GM10847 (cell line): ENCODE measurements around the gene EIF5B.

Source experiments
- POLR2A ChIP-seq: IDR thresholded peaks from 2 replicates; pipeline ENCODE4 v1.6.1; 2011; ENCODE audit not compliant: insufficient read length; ENCODE audit errors: extremely low read depth

The EIF5B gene

DNA sequence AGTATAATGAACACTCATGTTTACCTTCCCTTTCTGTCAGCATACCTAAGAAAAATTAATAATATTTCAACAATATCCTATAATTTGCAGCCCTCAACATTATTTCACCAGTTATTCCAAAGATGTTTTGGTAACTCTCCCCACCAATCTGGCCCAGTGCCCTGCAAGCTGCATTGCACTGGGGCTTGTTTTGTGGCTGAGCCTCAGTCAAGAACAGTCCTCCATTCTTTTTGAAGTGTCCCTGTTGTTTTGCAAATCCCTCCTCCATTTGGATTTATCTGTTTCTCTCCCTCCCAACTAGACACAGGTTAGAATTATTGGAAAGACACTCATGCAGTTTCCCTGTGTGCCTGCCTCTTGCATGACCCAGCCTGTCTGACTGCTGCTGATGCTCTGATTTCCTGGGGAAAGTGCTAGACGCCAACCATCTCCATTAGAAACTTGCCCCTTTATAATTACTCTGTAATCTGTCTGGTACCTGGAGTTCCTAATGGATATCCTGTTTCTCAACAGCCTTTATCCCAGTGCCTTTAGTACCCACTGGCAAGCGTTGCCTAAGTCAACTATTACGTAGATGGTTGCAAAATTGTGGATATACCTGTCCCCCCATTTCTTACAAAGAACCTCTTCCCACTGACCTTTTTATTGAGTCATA is 60.2 kb downstream of the EIF5B start:
- no peak for TF ChIP-seq POLR2A

GRCh38 chr2:99398303-99398702 is 61.1 kb downstream of the EIF5B start:
- TF ChIP-seq POLR2A, result no peak

- no peak for TF ChIP-seq POLR2A
These were observed 61.9 kb downstream of the EIF5B start for GRCh38 chr2:99399063-99399462.

DNA sequence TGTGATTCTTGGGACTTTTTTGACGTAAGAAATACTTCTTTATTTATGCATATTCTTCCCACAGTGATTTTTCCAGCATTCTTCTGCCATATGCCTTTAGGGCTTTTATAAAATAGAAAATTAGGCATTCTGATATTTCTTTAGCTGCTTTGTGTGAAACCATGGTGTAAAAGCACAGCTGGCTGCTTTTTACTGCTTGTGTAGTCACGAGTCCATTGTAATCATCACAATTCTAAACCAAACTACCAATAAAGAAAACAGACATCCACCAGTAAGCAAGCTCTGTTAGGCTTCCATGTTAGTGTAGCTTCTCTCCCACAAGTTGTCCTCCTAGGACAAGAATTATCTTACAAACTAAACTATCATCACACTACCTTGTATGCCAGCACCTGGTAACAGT is 62.6 kb downstream of the EIF5B start:
- no peak for TF ChIP-seq POLR2A

DNA sequence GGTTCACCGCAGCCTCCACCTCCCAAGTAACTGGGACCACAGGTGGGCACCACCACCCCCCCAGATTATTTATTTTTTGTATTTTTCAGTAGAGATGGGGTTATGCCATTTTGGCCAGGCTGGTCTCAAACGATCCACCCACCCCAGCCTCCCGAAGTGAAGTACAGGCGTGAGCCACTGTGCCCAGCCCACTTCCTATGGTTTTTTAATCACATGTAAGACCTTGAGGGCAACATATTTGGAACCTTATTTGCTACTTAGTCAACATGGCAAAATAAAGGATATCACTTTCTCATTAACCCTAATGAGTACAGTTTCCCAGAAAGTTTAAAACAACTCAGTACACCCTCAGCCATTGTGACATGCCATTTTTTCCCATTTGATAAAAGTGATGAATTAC is 64.7 kb downstream of the EIF5B start:
- no peak for TF ChIP-seq POLR2A

- TF ChIP-seq POLR2A, result no peak
These were observed 65.9 kb downstream of the EIF5B start for GRCh38 chr2:99403084-99403483.

DNA sequence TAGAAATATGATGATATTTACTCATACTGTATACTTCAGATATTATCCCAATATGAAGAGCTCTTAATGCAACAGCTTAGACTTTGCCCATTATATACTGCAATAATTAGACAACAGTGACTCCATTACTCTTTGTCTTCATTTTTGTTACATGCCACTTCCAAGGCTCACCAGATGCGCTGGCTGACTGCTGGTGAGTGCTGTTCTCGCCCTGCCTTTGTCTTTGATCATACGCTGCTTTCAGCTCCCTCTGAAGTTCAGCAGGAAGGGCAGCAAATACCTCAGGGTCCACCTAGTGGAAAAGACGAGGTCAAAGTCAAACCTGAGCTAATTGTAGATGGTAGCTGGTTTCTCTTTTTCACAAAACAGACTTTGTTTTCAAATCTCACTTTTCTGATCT is 66.3 kb downstream of the EIF5B start:
- no peak for TF ChIP-seq POLR2A

DNA sequence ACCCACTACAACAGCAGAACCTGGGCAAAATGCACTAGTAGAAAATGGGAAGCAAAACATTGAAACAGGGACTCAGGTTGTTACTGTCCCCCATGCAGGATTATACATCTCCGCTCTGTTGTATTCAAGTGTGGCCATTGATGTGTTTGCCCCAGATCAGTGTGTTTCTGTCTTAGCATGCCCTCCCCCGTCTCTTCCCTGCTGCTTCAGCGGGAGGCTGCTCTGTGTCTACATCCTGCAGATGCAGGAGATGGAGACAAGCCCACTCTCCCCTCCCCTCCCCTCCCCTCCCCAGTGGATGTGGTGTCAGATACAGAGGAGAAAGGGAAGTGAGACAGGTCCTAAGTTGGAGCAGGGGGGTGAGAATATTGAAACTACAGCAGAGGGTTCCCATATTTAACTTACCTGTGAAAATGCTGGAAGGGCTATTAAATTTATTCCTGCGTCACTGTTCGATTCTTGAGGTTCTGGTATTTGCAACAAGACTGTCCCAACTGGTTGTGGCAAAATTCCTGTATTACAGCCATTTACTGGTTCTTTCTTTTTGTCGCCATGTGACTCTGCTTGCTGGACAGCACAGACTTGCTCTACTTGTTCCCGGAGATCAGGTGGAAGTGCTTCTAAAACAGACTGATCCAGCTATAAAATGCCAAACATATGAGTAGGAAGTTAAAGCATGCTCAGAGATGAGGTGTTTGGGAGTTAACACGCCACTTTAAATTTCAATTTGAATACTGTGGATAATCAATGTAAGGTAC is 67.0 kb downstream of the EIF5B start:
- TF ChIP-seq POLR2A, result no peak

DNA sequence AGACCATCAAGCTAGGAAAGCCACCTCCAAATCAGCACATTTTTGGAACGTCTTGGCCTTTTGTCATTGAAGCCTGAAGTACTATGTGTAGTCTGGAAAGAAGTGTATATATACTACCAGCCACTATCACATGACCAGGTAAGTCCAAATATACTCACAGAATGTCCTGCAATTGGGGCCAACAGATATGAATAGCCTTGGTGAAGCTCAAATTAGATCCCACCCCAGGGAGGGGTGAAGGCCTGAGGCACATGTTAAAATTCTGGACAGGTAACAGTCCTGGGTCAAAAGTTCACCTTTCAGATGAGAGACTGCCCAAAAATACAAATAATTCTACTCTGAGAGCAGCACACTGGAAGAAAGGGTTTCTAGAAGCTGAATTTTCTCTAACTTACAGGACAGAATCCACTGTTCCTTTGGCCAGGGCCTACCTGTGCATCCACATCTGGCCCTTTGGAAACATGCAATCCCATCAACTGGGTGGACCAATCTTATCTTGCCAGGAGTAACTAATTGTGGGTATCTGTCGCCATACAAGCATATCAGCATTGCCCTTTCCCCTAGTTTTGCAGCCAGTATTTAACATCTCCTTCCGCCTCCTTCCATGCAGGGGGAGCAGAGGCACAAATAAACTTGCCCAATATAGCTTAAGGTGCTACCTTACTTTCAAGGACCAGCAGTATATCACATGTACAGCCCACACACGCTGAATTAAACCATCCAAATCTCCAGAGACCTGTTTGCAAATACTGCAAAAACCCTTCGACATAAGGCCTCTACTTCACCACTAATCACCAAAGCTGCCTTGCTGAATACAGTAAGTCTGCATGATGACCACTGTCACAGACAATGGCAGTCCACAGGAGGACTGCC is 67.8 kb downstream of the EIF5B start:
- TF ChIP-seq POLR2A, result no peak

GRCh38 chr2:99406137-99406536 is 68.9 kb downstream of the EIF5B start:
- no peak for TF ChIP-seq POLR2A

GRCh38 chr2:99410276-99410675 is 73.1 kb downstream of the EIF5B start:
- TF ChIP-seq POLR2A, result no peak

DNA sequence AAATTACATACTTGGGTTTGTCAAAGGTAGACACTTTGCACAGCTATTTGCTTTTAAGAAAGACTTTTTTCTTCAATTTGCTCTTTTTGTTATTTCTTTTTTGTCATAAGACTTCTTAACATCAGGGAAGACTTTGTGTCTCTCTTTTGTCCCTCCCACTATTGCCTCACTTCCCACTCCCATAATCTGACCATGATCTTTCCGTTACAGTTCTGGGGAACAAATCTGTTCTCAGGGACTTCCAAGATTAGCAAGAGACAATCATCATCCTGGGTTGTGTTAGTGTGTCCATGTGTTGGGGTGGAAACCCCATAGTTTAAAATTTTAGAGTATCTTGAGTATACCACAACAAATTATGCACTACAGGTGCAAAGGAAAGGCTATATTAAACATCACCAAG is 77.4 kb downstream of the EIF5B start:
- no peak for TF ChIP-seq POLR2A

DNA sequence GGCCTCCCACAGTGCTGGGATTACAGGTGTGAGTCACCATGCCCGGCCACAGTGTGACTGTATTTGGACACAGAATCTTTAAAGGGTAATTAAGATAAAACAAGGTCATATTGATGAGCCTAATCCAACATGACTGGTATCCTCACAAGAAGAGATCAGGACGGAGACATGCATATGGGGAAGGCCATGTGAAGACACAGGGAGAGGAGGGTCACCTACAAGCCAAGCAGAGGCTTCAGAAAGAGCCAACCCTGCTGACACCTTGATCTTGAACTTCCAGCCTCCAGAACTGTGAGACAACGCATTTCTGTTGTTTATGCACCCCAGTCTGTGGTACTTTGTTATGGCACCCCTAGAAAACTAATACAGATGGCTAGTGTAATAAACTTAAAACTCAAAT is 80.2 kb downstream of the EIF5B start:
- no peak for TF ChIP-seq POLR2A

- no peak for TF ChIP-seq POLR2A
These were observed 82.8 kb downstream of the EIF5B start for GRCh38 chr2:99420031-99420430.

- TF ChIP-seq POLR2A, result no peak
These were observed 83.6 kb downstream of the EIF5B start for GRCh38 chr2:99420751-99421299.

- no peak for TF ChIP-seq POLR2A
These were observed 84.3 kb downstream of the EIF5B start for GRCh38 chr2:99421469-99421868.
